SKM-1 treated with dmso at 0.1 percent for 144 hours (cell line): ENCODE measurements around the gene TRAF6.
"Not testable (repeated sequence)": the region's sequence is repeated elsewhere in the genome, so short reads cannot be mapped to it uniquely, and the experiment has no call there.

Source experiments
- DNase-seq: peaks from one replicate; lab custom pipeline; 2025; ENCODE audit not compliant: unreplicated experiment; lab: John Stamatoyannopoulos, UW

Gene TRAF6

GRCh38 chr11:36493332-36493731 lies 16.7 kb downstream of the TRAF6 start:
- DNase-seq = no peak

GRCh38 chr11:36492724-36493304 lies 17.3 kb downstream of the TRAF6 start:
- DNase-seq = peak; percentile 58

- no peak for DNase-seq
Observed at GRCh38 chr11:36490026-36490806, 19.9 kb downstream of the TRAF6 start.

GRCh38 chr11:36488096-36488495 lies 22.0 kb downstream of the TRAF6 start:
- no peak for DNase-seq

- DNase-seq = no peak
Observed at GRCh38 chr11:36487619-36488018, 22.5 kb downstream of the TRAF6 start.

GRCh38 chr11:36485298-36486002 lies 24.6 kb downstream of the TRAF6 start:
- no peak for DNase-seq

GRCh38 chr11:36483042-36483441 lies 27.0 kb downstream of the TRAF6 start:
- DNase-seq = not testable (repeated sequence)

GRCh38 chr11:36480833-36481232 lies 29.2 kb downstream of the TRAF6 start:
- no peak for DNase-seq

GRCh38 chr11:36478700-36479329 lies 31.3 kb downstream of the TRAF6 start:
- DNase-seq = peak; percentile 26

GRCh38 chr11:36475192-36475591 lies 34.9 kb downstream of the TRAF6 start:
- DNase-seq = no peak

- no peak for DNase-seq
Observed at GRCh38 chr11:36471577-36471976, 38.5 kb downstream of the TRAF6 start.

GRCh38 chr11:36469881-36470802 lies 39.9 kb downstream of the TRAF6 start:
- DNase-seq = no peak

GRCh38 chr11:36469063-36469462 lies 41.0 kb downstream of the TRAF6 start:
- no peak for DNase-seq

GRCh38 chr11:36467916-36468315 lies 42.2 kb downstream of the TRAF6 start:
- DNase-seq = no peak

- DNase-seq = peak; percentile 28
Observed at GRCh38 chr11:36467012-36467411, 43.1 kb downstream of the TRAF6 start.

GRCh38 chr11:36465449-36466163 lies 44.5 kb downstream of the TRAF6 start:
- DNase-seq = no peak

- no peak for DNase-seq
Observed at GRCh38 chr11:36464720-36465119, 45.4 kb downstream of the TRAF6 start.

- DNase-seq = no peak
Observed at GRCh38 chr11:36463781-36464180, 46.3 kb downstream of the TRAF6 start.

GRCh38 chr11:36462321-36462720 lies 47.8 kb downstream of the TRAF6 start:
- no peak for DNase-seq

GRCh38 chr11:36460220-36460619 lies 49.9 kb downstream of the TRAF6 start:
- DNase-seq = no peak
